HPDE6-E6E7 (cell line): ENCODE results near the gene ADAP1.

Experiments
- DNase-seq: peaks from one replicate; pipeline ENCODE4 v3.0.0; 2011; ENCODE audit warnings: missing footprints; ENCODE audit errors: extremely low spot score

ADAP1 gene

GRCh38 chr7:863106-863505 is 91.4 kb downstream of the ADAP1 start:
- no peak for DNase-seq

- no peak for DNase-seq
Measured at GRCh38 chr7:862157-862556, 92.3 kb downstream of the ADAP1 start.

- DNase-seq, result no peak
Measured at GRCh38 chr7:861222-861621, 93.3 kb downstream of the ADAP1 start.

GRCh38 chr7:860149-860548 is 94.3 kb downstream of the ADAP1 start:
- DNase-seq, result no peak

- no peak for DNase-seq
Measured at GRCh38 chr7:859359-860030, 95.0 kb downstream of the ADAP1 start.

GRCh38 chr7:857661-858060 is 96.8 kb downstream of the ADAP1 start:
- no peak for DNase-seq

- DNase-seq, result no peak
Measured at GRCh38 chr7:856444-857095, 97.9 kb downstream of the ADAP1 start.

- no peak for DNase-seq
Measured at GRCh38 chr7:855686-856369, 98.7 kb downstream of the ADAP1 start.

- DNase-seq, result no peak
Measured at GRCh38 chr7:854118-854775, 100.2 kb downstream of the ADAP1 start.

- DNase-seq, result no peak
Measured at GRCh38 chr7:853366-854117, 100.9 kb downstream of the ADAP1 start.

- no peak for DNase-seq
Measured at GRCh38 chr7:851204-851603, 103.3 kb downstream of the ADAP1 start.

GRCh38 chr7:849781-850180 is 104.7 kb downstream of the ADAP1 start:
- DNase-seq, result no peak

GRCh38 chr7:849145-849544 is 105.3 kb downstream of the ADAP1 start:
- DNase-seq, result no peak
